ENCODE results near the gene MSANTD2. TPM values are rescaled to one million over a fixed set of nuclear protein-coding genes. Genes with fewer than 3 reads are reported as not detected.

Gene MSANTD2
- polyA plus RNA-seq, 1 of the 3 experiments (the other 2 are of a cell fraction), result 6.4 TPM

DNA sequence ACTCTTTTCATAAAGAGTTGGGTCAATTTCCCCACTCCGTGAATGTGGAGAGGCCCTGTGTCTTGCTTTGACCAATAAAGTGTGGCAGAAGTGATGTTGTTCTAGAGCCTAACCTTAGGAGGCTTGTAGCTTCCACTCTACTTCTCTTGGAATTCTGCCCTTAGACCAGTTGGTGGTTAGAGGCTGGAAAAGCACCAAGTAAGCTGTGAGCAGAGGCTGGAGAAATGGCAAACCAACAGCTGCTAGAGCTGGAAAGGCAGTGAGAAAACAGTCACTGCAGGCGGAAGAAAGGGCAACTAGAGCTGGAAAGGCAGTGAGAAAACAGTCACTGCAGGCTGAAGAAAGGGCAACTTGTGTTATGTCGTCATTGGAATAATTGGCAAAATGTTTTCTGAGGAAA is 29.8 kb upstream of the MSANTD2 start (continued):
- TF ChIP-seq EZH2phosphoT487 (IDR thresholded peaks at IDR 0.05; ENCODE audit: borderline replicate concordance, low read depth) (no peak), JUND (IDR thresholded peaks at IDR 0.05) (no peak), TAF1 (IDR thresholded peaks at IDR 0.05; ENCODE audit: borderline replicate concordance, low read depth, low read length) (no peak), RAD21 (IDR thresholded peaks at IDR 0.05; ENCODE audit: low read length) (no peak), MEF2A (IDR thresholded peaks at IDR 0.05; ENCODE audit: borderline replicate concordance, low read depth) (no peak), CHD2 (IDR thresholded peaks at IDR 0.05; ENCODE audit: low read length, partially characterized antibody) (no peak), EP300 (IDR thresholded peaks at IDR 0.05; ENCODE audit: borderline replicate concordance in 1 of 2, low read depth in 1 of 2, low read length in 1 of 2) (no peak)

DNA sequence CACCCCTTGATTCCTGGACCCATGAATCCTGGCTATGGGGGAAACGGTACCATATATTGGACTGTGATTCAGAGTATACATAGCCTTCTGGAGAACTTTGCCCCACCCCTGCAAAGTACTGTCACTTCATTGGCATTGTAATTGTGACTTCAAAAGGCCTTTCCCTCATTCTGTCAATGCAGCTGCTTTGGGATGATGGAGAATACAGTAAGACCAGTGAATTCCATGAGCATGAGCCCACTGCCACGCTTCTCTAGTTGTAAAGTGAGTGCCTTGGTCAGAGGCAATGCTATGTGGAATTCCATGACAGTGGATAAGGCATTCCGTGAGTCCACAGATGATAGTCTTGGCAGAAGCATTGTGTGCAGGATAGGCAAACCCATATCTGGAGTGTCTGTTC is 25.7 kb upstream of the MSANTD2 start:
- Histone ChIP-seq H3K9me2 (no peaks in the 10 kb centered on the region), H3K27ac (ENCODE audit: low read depth in 2 of 2, low read length in 1 of 2) (no peak overlapping the region), H3F3A (replicated peaks; ENCODE audit: insufficient read depth) (no peaks in the 10 kb centered on the region), H3K27me3 (ENCODE audit: insufficient read depth) (no peaks in the 10 kb centered on the region; the same call in 1 of the 2 replicates), H3K4me3 (ENCODE audit: low read depth in 2 of 2, low read length in 1 of 2) (no peak overlapping the region), H3K9ac (no peak overlapping the region), H3K9me3 (no peaks in the 10 kb centered on the region), H4K20me1 (ENCODE audit: insufficient read depth) (no peaks in the 10 kb centered on the region), H3K36me3 (replicated peaks in 1 of 2; ENCODE audit: control insufficient read depth in 1 of 2, insufficient read depth in 2 of 2, low read length in 1 of 2) (no peaks in the 10 kb centered on the region), H3K4me2 (no peak overlapping the region), H3K4me1 (ENCODE audit: control insufficient read depth in 1 of 2, insufficient read depth in 2 of 2, low read depth in 1 of 2, low read length in 1 of 2) (no peaks in the 10 kb centered on the region), H2AFZ (ENCODE audit: low read depth) (no peak overlapping the region), H3K79me2 (ENCODE audit: insufficient read depth) (no peaks in the 10 kb centered on the region)
- WGBS (ENCODE audit: low lambda C conversion rate), result 36% methylated on average over 3 of the region's 3 CpGs
- DNase-seq, result no peak
- ChIA-PET CTCF (interaction anchor here (0.9 kb wide), 1 partner anchor 13 kb away, joined by 4 read pairs; no protein-coding TSS in a partner anchor), POLR2A (no interaction called here)
- TF ChIP-seq, protein P1, sequence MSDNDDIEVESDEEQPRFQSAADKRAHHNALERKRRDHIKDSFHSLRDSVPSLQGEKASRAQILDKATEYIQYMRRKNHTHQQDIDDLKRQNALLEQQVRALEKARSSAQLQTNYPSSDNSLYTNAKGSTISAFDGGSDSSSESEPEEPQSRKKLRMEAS (IDR thresholded peaks at IDR 0.05; ENCODE audit: low read depth), result no peak
- TF ChIP-seq POLR2AphosphoS5 (IDR thresholded peaks at IDR 0.05; ENCODE audit: low read depth, low read length) (no peak), MXI1 (IDR thresholded peaks at IDR 0.05; ENCODE audit: low read depth, low read length) (no peak), RXRA (IDR thresholded peaks at IDR 0.05; ENCODE audit: borderline replicate concordance, low read depth) (no peak)
- TF ChIP-seq, protein P2, sequence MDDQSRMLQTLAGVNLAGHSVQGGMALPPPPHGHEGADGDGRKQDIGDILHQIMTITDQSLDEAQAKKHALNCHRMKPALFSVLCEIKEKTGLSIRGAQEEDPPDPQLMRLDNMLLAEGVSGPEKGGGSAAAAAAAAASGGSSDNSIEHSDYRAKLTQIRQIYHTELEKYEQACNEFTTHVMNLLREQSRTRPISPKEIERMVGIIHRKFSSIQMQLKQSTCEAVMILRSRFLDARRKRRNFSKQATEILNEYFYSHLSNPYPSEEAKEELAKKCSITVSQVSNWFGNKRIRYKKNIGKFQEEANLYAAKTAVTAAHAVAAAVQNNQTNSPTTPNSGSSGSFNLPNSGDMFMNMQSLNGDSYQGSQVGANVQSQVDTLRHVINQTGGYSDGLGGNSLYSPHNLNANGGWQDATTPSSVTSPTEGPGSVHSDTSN (IDR thresholded peaks at IDR 0.05), result no peak

DNA sequence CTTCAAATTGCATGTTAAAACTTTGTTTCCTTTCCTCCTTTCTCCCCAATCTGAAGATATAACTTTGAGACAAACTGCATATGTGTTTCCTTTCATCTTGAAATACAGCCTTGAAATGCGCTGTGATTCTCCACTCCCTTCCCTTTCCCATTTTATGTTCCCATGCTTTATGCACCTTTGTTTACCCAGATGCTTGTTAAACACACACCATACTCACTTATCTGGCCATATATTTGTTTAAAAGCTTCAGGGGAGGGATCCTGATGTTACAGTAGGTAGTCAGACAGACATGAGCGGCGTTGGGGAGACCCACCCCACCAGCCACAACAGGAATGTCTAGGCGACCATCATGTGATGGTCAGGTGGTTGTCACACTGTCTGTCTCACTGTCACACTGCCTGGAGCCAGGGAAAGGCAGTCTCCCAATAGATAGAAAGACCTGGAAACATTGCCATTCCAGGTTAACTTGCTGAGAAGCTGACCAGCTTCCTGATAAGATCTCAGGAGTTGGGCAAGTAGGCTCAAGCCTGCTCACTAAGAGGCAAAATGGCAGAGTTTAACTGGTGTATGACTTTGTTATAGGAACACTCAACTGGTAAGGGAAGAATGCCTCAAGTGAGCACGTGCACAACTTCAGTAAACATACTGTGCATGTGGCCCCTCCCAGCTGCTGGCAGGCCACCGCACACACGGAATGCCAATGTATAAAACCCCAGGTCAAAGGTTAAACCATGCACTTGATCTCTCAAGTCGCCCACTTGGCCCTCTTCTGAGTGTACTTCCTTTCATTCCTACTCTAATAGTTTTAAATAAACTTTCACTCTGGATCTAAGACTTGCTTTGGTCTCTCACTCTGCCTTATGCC is 23.5 kb upstream of the MSANTD2 start:
- Histone ChIP-seq H3K79me2 (ENCODE audit: insufficient read depth) (no peaks in the 10 kb centered on the region), H3K4me3 (ENCODE audit: low read depth in 2 of 2, low read length in 1 of 2) (no peak overlapping the region), H3K36me3 (replicated peaks in 1 of 2; ENCODE audit: control insufficient read depth in 1 of 2, insufficient read depth in 2 of 2, low read length in 1 of 2) (no peaks in the 10 kb centered on the region), H3K27ac (ENCODE audit: low read depth in 2 of 2, low read length in 1 of 2) (no peak overlapping the region), H3K9me2 (no peaks in the 10 kb centered on the region), H3K9me3 (no peaks in the 10 kb centered on the region), H4K20me1 (ENCODE audit: insufficient read depth) (no peaks in the 10 kb centered on the region), H2AFZ (ENCODE audit: low read depth) (no peak overlapping the region), H3K27me3 (ENCODE audit: insufficient read depth) (no peaks in the 10 kb centered on the region; the same call in 1 of the 2 replicates), H3K9ac (no peak overlapping the region), H3K4me1 (ENCODE audit: control insufficient read depth in 1 of 2, insufficient read depth in 2 of 2, low read depth in 1 of 2, low read length in 1 of 2) (no peaks in the 10 kb centered on the region), H3K4me2 (no peak overlapping the region), H3F3A (replicated peaks; ENCODE audit: insufficient read depth) (no peaks in the 10 kb centered on the region)
- ChIA-PET POLR2A (no interaction called here), CTCF (interaction anchor here (0.8 to 1.4 kb wide), 3 partner anchors 9 to 14 kb away, joined by 3 to 6 read pairs (median 4); no protein-coding TSS in a partner anchor)
- 42% methylated on average over 8 of the region's 8 CpGs for WGBS (ENCODE audit: low lambda C conversion rate)
- DNase-seq, result no peak
- TF ChIP-seq, protein P2 (IDR thresholded peaks at IDR 0.05), result no peak
- TF ChIP-seq RCOR1 (IDR thresholded peaks at IDR 0.05; ENCODE audit: low read length), result no peak

Data from SK-N-SH (cell line).